ENCODE data around the gene RGS9BP. TPM values are rescaled to one million over a fixed set of nuclear protein-coding genes. Genes with fewer than 3 reads are reported as not detected.
"Not testable (repeated sequence)": the region's sequence is repeated elsewhere in the genome, so short reads cannot be mapped to it uniquely, and the experiment has no call there.

The RGS9BP gene
- total RNA-seq, 3 donors from 2014 or later = 0.32 to 0.44 (median 0.33) TPM

- H3K4me1 ChIP-seq = peaks cover 0 to 5% of the 10 kb centered on the region in 2 donors
- H3K27ac ChIP-seq = peak overlapping the region; percentile 79 to 93
- H3K9me3 ChIP-seq = no peaks in the 10 kb centered on the region
- TF ChIP-seq POLR2A (IDR thresholded peaks at IDR 0.05) = no peak
- TF ChIP-seq CTCF (IDR thresholded peaks at IDR 0.05) = no peak
- TF ChIP-seq POLR2AphosphoS5 (IDR thresholded peaks at IDR 0.05) = no peak
- no peaks in the 10 kb centered on the region for H3K27me3 ChIP-seq
- intact Hi-C loops (cut with DNase I; ENCODE audit: low total_unique reads) = no loop called here
- peak in 1 of 2 donors; percentile 67 for DNase-seq (ENCODE audit: low spot score in 2 of 2)
- no peaks in the 10 kb centered on the region for H3K36me3 ChIP-seq
- H3K4me3 ChIP-seq = peak overlapping the region; percentile 64 to 97 (median 78)
Observed at GRCh38 chr19:32691952-32692726, 16.5 kb downstream of the RGS9BP start.

- peaks cover 0 to 5% of the 10 kb centered on the region in 2 donors for H3K4me1 ChIP-seq
- peak overlapping the region; percentile 64 to 97 (median 78) for H3K4me3 ChIP-seq
- peak overlapping the region; percentile 79 to 93 for H3K27ac ChIP-seq
- no peak for TF ChIP-seq POLR2A (IDR thresholded peaks at IDR 0.05)
- TF ChIP-seq CTCF (IDR thresholded peaks at IDR 0.05) = no peak
- TF ChIP-seq POLR2AphosphoS5 (IDR thresholded peaks at IDR 0.05) = no peak
- H3K9me3 ChIP-seq = no peaks in the 10 kb centered on the region
- DNase-seq (ENCODE audit: low spot score in 2 of 2) = no peak
- no peaks in the 10 kb centered on the region for H3K36me3 ChIP-seq
- intact Hi-C loops (cut with DNase I; ENCODE audit: low total_unique reads) = no loop called here
- no peaks in the 10 kb centered on the region for H3K27me3 ChIP-seq
Observed at GRCh38 chr19:32692727-32693061, 17.0 kb downstream of the RGS9BP start.

GRCh38 chr19:32693151-32694108, 17.8 kb downstream of the RGS9BP start:
- Histone ChIP-seq H3K4me3 (peak overlapping the region; percentile 64 to 97 (median 78)), H3K27ac (peak overlapping the region in 1 of 2 donors; percentile 49)
- intact Hi-C loops (cut with DNase I; ENCODE audit: low total_unique reads); H3K9me3 ChIP-seq; H3K4me1 ChIP-seq; H3K36me3 ChIP-seq; H3K27me3 ChIP-seq; DNase-seq (ENCODE audit: low spot score in 2 of 2): not testable (repeated sequence)

- intact Hi-C loops (cut with DNase I; ENCODE audit: low total_unique reads); H3K4me1 ChIP-seq: not testable (repeated sequence)
- H3K4me3 ChIP-seq = peak overlapping the region in 2 of 3 donors; percentile 78 to 97
Observed at GRCh38 chr19:32694316-32694715, 18.7 kb downstream of the RGS9BP start.

GRCh38 chr19:32694851-32695250, 19.2 kb downstream of the RGS9BP start:
- H3K4me1 ChIP-seq; H3K36me3 ChIP-seq; H3K9me3 ChIP-seq; H3K27me3 ChIP-seq; DNase-seq (ENCODE audit: low spot score in 2 of 2); H3K27ac ChIP-seq; intact Hi-C loops (cut with DNase I; ENCODE audit: low total_unique reads): not testable (repeated sequence)
- H3K4me3 ChIP-seq = peak overlapping the region in 1 of 3 donors; percentile 97

More at GRCh38 chr19:32694316-32694715, 18.7 kb downstream of the RGS9BP start:
- not testable (repeated sequence) for H3K9me3 ChIP-seq; DNase-seq (ENCODE audit: low spot score in 2 of 2); H3K36me3 ChIP-seq; H3K27me3 ChIP-seq
- peak overlapping the region in 1 of 2 donors; percentile 49 for H3K27ac ChIP-seq

- H3K36me3 ChIP-seq; H3K4me1 ChIP-seq; H3K9me3 ChIP-seq; H3K27ac ChIP-seq; DNase-seq (ENCODE audit: low spot score in 2 of 2); intact Hi-C loops (cut with DNase I; ENCODE audit: low total_unique reads); H3K4me3 ChIP-seq; H3K27me3 ChIP-seq: not testable (repeated sequence)
Observed at GRCh38 chr19:32695506-32695905, 19.9 kb downstream of the RGS9BP start.

- intact Hi-C loops (cut with DNase I; ENCODE audit: low total_unique reads); DNase-seq (ENCODE audit: low spot score in 2 of 2); H3K9me3 ChIP-seq; H3K27me3 ChIP-seq; H3K4me3 ChIP-seq; H3K4me1 ChIP-seq; H3K27ac ChIP-seq; H3K36me3 ChIP-seq: not testable (repeated sequence)
Observed at GRCh38 chr19:32696771-32697170, 21.1 kb downstream of the RGS9BP start.

- peaks cover 22 to 23% of the 10 kb centered on the region in 2 donors for H3K9me3 ChIP-seq
- DNase-seq (ENCODE audit: low spot score in 2 of 2); H3K27me3 ChIP-seq; H3K27ac ChIP-seq; intact Hi-C loops (cut with DNase I; ENCODE audit: low total_unique reads); H3K4me3 ChIP-seq; H3K36me3 ChIP-seq; H3K4me1 ChIP-seq: not testable (repeated sequence)
Observed at GRCh38 chr19:32700129-32700528, 24.5 kb downstream of the RGS9BP start.
